Measurements from ENCODE around the gene SCML1.

Gene SCML1

DNA sequence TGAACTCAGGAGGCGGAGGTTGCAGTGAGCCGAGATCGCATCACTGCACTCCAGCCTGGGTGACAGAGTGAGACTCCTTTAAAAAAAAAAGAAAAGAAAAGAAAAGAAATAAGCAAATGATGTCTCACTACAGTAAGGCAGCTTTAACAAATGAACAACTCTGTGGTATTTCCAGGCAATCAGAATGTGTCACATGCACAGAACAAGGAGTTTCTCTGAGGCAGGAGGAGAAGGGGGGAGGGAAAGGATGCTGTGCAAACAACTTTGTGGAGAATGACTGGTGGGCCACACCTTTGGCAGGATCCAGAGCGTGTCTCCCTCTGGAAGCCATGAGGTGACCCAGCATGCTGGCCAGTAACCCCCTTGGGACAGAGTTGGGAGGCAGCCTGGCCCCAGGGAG is 66.2 kb downstream of the SCML1 start:
- no peak overlapping the region for H2AFZ ChIP-seq (ENCODE audit: low read depth, low read length)

More for the DNA sequence above, 66.2 kb downstream of the SCML1 start:
- Histone ChIP-seq H3K9ac (ENCODE audit: low read depth, low read length) (no peak overlapping the region), H3K36me3 (ENCODE audit: insufficient read depth, low read length) (no peaks in the 10 kb centered on the region), H3K27me3 (ENCODE audit: insufficient read depth, low read length, poor library complexity) (no peaks in the 10 kb centered on the region), H3K27ac (ENCODE audit: low read length) (no peak overlapping the region), H3K9me3 (ENCODE audit: insufficient read depth, low read length, severe bottlenecking) (no peaks in the 10 kb centered on the region), H3K4me3 (ENCODE audit: low read depth in 1 of 2, low read length in 2 of 2) (no peak overlapping the region), H3K4me1 (ENCODE audit: insufficient read depth, low read length) (no peaks in the 10 kb centered on the region), H3K4me2 (ENCODE audit: insufficient read depth, low read length) (no peak overlapping the region), H4K20me1 (ENCODE audit: insufficient read depth, low read length) (no peaks in the 10 kb centered on the region), H3K79me2 (ENCODE audit: insufficient read depth, low read length) (no peaks in the 10 kb centered on the region)
- no peak for ATAC-seq (ENCODE audit: insufficient read depth, low read depth)
- no peak for DNase-seq
- TF ChIP-seq, protein P1, sequence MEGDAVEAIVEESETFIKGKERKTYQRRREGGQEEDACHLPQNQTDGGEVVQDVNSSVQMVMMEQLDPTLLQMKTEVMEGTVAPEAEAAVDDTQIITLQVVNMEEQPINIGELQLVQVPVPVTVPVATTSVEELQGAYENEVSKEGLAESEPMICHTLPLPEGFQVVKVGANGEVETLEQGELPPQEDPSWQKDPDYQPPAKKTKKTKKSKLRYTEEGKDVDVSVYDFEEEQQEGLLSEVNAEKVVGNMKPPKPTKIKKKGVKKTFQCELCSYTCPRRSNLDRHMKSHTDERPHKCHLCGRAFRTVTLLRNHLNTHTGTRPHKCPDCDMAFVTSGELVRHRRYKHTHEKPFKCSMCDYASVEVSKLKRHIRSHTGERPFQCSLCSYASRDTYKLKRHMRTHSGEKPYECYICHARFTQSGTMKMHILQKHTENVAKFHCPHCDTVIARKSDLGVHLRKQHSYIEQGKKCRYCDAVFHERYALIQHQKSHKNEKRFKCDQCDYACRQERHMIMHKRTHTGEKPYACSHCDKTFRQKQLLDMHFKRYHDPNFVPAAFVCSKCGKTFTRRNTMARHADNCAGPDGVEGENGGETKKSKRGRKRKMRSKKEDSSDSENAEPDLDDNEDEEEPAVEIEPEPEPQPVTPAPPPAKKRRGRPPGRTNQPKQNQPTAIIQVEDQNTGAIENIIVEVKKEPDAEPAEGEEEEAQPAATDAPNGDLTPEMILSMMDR (IDR thresholded peaks at IDR 0.05; ENCODE audit: borderline replicate concordance, extremely low read depth, low read length, poor library complexity, severe bottlenecking): no peak
- TF ChIP-seq EZH2 (IDR thresholded peaks at IDR 0.05; ENCODE audit: borderline replicate concordance, low read depth, low read length, severe bottlenecking): no peak
